Suprapubic skin (tissue), 4 donors: ENCODE data around the gene B9D2.

Experiments used
- EP300 ChIP-seq: sonication (generic); formaldehyde crosslinking; IDR thresholded peaks from one replicate; pipeline ENCODE4 v1.6.1; 2017; ENCODE audit warnings: antibody characterized with exemption
- POLR2A ChIP-seq, 2 donors: fragments of 450-650 bp; IDR thresholded peaks; one replicate each; pipeline ENCODE4 v1.6.1; 2017; ENCODE audit warnings: antibody characterized with exemption in 2 of 2, mild to moderate bottlenecking in 2 of 2, moderate library complexity in 2 of 2
- POLR2AphosphoS5 ChIP-seq, 3 donors: sonication (generic); formaldehyde crosslinking; IDR thresholded peaks; one replicate each; pipeline ENCODE4 v1.6.1; 2017; ENCODE audit warnings: antibody characterized with exemption in 3 of 3
- TF ChIP-seq, protein P1 (sequence below), 2 donors: fragments of 200-600 bp in 1 of 2; fragments of 450-650 bp in 1 of 2; sonication (generic) in 1 of 2; IDR thresholded peaks; one replicate each; pipeline ENCODE4 v1.5.1; 2016 to 2019; ENCODE audit warnings: antibody characterized with exemption in 2 of 2, mild to moderate bottlenecking in 1 of 2, moderate library complexity in 1 of 2

DNA sequence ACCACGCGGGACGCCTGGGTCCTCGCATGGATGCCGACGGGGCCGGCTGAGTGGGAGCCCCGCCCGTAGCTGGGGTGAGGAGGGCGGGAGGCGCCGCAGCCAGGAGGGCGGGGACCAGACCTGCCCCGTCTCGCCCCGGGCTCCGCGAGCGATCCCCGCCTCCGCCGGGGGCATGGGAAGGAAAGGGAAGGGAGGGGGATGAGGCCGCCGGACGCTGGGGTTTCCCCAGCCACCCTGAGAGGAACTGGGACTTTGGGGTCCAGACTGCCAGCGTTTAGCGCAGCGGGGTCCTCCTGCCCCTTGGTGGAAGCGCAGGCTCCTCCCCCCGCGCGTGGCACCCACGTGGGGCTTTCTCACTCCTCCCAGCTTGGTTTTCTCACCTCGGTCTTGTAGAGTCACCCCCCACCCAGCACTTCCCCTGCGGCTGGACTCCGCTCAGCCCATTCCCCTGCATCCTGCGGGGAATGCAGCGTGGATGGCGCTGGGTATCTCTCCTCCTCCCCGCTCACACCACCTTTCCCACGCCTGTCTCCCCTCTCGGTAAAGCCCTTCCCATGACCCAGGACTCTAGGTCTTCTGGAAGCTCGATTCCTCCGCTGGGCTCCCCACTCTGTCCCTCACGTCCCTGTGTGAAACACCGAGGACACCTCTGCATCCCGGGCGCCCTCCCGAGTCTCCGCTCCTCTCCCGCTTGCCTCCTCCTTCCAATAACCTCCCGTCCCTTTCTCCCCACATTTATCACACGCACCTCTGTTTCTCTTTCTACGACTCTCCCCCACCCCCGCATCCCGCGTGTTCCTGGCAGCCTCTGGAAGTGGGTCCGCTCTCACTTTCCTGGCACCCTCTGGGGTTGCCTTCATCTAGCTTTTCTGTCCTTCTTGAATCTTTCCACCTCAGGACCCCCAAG, 12.4 kb downstream of the B9D2 start:
- TF ChIP-seq POLR2A (IDR thresholded peaks at IDR 0.05) (no peak), POLR2AphosphoS5 (IDR thresholded peaks at IDR 0.05) (no peak), EP300 (no peak)
- TF ChIP-seq, protein P1, sequence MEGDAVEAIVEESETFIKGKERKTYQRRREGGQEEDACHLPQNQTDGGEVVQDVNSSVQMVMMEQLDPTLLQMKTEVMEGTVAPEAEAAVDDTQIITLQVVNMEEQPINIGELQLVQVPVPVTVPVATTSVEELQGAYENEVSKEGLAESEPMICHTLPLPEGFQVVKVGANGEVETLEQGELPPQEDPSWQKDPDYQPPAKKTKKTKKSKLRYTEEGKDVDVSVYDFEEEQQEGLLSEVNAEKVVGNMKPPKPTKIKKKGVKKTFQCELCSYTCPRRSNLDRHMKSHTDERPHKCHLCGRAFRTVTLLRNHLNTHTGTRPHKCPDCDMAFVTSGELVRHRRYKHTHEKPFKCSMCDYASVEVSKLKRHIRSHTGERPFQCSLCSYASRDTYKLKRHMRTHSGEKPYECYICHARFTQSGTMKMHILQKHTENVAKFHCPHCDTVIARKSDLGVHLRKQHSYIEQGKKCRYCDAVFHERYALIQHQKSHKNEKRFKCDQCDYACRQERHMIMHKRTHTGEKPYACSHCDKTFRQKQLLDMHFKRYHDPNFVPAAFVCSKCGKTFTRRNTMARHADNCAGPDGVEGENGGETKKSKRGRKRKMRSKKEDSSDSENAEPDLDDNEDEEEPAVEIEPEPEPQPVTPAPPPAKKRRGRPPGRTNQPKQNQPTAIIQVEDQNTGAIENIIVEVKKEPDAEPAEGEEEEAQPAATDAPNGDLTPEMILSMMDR (IDR thresholded peaks at IDR 0.05) = no peak
